GF-D8 (cell line): ENCODE results near the gene ZNF865.

Source experiments
- DNase-seq: peaks from one replicate; lab custom pipeline; 2025; lab: John Stamatoyannopoulos, UW

ZNF865 gene

DNA sequence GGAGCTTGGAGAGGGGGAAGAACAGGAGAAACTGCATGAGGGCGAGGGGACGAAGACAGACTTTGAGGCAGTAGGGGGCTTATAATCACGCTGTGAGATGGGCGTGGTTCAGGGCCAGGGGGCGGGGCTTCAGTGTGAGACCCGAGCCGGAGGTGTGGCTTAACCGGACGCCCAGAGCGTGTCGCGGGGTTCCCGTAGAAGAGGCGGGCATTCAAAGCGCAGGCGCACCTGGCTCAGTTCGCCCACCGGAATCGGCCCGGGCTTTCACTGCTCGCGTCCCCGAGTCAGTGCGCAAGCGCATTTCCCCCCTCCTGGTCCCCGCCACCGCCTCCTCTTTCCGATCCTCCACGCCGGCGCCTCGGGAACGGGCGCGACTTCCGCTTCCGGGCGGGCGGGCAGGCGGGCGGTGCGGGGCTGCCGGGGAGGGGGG is 225 bp upstream of the ZNF865 start:
- peak; percentile 91 for DNase-seq

DNA sequence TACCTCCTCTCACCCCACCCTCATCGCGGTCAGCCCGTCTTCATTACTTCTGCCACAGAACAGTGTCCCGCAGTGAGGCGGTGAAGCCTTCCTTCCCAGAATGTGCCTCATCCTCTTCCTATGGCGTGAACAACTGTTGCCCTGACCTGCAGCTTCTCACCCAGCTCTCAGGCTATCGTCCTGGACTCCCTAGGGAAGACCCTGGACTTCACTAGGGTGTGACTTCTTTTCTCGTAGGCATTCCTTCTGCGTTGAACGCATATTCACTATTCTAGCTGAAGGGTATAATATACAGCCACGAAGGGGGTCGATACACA is 982 bp downstream of the ZNF865 start:
- no peak for DNase-seq

DNA sequence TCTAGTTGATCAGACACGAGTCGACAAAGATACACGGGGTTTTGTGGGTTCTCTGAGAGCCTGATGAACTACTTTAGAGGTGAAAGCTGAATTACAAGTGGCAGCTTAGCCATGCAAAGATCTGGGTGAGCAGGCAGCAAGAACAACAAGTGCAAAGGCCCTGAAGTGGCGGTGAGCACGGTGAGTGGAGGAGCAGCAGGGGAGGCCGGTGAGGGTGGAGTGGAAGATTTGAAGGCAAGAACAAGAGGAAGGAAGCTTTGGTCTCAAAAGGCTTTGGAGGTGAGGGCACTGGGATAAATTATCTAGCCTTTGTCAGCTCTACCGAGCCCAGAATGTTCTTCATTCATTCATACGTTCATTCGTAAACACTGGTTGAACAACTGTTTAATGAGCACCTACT is 1.4 kb downstream of the ZNF865 start:
- DNase-seq: no peak

DNA sequence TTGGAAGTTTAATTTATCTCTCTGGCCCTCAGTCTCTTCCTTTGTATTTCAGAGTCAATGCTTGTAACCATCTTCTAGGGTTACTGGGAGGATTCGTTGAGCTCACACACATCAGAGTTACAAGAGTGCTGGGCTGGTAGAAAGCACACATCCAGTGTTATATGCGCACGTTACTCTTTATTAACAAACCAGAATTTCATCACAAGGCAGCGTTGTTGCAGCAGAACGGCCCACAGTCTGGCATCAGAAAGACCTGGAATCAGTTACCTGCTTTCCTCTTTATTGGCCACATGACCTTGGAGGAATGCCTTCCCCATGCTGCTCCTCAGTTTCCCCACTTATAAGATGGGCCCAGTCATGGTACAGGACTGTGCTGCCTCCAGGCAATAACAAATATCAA is 3.9 kb downstream of the ZNF865 start:
- no peak for DNase-seq

DNA sequence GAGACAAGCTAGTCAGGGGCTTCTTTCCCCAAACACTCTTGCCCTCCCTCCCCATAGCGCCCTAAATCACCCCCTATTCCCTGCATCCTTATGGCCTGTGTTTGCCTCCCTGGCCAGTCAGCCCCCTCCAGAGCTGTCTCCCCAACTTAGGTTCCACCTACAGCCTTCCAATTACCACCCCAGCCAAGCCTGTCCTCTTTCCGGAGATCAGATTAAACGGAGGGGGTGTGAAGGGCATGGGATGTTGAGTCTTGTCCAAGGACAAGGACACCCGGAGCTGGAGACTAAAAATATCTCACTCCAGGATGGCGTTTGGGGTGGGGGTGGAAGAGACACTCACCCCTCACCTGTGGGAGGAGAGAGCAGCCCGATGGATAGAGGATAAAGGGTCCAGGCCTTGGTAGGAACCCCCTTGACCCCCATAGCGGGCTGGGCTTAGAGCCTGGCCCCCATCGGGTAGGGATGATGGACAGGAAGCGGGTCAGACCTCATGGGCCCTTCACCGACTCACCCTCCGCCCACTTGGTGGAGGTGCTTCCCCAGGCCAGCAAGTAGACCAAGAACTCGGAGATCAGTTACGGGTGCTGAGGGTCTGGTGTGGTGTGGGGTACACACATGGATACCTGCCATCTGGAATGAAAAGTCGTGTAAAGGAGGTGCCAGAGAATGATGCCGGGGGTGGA is 6.0 kb downstream of the ZNF865 start:
- DNase-seq: no peak

DNA sequence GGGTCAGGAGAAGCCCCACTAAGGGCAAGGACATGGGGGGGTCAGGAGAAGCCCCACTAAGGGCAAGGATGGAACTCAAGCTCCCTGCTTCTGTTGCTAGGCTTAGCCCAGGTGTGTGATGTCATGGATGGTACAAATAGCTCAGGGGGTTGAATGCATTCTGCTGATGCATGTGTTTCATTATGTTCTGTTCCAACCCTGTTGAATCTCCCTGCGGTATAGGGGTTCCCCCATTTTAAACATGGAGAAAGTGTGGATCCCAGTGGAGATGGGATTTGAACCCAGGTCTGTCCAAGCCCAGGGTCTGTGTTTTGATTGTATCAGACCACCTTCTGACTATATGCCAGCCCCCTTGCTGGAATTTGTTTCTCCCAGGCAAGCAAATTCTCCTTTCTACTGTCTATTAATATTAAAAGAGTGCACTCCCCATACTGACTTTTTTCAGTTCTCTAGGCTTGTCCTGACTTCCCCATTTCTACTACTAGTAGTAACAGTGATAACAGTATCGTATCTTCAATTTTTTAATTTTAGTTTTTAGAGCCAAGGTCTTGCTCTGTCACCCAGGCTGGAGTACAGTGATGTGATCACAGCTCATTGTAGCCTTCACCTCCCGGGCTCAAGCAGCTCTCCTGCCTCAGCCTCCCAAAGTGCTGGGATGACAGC is 6.7 kb downstream of the ZNF865 start:
- no peak for DNase-seq

DNA sequence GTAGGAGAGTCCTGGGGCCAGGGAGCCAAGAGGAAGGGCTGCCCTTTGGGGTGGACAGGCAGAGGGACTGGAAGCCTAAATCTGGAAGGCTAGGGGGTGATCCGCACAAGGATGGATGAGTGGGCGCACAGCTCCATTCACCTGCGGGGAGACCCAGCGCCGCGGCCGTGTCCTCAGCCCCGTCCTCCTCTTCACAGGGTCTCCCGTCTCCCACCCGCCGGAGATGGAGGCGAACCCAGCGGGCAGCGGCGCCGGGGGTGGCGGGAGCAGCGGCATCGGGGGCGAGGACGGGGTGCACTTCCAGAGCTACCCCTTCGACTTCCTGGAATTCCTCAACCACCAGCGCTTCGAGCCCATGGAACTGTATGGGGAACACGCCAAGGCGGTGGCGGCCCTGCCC is 7.9 kb downstream of the ZNF865 start:
- no peak for DNase-seq

DNA sequence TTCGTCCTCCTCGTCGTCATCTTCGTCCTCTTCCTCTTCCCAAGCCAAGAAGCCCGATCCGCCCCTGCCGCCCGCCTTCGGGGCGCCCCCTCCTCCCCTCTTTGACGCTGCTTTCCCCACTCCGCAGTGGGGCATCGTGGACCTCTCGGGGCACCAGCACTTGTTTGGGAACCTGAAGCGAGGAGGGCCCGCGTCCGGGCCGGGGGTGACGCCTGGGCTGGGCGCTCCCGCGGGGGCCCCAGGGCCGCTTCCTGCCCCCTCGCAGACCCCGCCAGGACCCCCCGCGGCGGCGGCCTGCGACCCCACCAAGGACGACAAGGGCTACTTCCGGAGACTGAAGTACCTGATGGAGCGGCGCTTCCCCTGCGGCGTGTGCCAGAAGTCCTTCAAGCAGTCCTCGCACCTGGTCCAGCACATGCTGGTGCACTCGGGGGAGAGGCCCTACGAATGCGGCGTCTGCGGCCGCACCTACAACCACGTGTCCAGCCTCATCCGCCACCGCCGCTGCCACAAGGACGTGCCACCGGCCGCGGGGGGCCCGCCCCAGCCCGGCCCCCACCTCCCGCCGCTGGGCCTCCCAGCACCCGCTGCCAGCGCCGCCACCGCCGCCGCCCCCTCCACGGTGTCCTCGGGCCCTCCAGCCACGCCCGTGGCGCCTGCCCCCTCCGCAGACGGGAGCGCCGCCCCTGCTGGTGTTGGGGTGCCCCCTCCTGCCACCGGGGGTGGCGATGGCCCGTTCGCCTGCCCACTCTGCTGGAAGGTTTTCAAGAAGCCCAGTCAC is 8.7 kb downstream of the ZNF865 start:
- DNase-seq: no peak

DNA sequence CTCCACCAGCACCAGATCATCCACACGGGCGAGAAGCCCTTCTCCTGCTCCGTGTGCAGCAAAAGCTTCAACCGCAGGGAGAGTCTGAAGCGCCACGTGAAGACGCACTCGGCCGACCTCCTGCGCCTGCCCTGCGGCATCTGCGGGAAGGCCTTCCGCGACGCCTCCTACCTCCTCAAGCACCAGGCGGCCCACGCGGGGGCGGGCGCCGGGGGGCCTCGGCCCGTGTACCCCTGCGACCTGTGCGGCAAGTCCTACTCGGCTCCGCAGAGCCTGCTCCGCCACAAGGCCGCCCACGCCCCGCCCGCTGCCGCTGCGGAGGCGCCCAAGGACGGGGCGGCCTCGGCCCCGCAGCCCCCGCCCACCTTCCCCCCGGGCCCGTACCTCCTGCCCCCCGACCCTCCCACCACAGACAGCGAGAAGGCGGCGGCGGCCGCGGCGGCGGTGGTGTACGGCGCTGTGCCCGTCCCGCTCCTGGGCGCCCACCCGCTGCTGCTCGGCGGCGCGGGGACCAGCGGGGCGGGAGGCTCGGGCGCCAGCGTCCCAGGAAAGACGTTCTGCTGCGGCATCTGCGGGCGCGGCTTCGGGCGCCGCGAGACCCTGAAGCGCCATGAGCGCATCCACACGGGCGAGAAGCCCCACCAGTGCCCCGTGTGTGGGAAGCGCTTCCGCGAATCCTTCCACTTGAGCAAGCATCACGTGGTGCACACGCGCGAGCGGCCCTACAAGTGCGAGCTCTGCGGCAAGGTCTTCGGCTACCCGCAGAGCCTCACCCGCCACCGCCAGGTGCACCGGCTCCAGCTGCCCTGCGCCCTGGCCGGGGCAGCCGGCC is 9.5 kb downstream of the ZNF865 start:
- no peak for DNase-seq

DNA sequence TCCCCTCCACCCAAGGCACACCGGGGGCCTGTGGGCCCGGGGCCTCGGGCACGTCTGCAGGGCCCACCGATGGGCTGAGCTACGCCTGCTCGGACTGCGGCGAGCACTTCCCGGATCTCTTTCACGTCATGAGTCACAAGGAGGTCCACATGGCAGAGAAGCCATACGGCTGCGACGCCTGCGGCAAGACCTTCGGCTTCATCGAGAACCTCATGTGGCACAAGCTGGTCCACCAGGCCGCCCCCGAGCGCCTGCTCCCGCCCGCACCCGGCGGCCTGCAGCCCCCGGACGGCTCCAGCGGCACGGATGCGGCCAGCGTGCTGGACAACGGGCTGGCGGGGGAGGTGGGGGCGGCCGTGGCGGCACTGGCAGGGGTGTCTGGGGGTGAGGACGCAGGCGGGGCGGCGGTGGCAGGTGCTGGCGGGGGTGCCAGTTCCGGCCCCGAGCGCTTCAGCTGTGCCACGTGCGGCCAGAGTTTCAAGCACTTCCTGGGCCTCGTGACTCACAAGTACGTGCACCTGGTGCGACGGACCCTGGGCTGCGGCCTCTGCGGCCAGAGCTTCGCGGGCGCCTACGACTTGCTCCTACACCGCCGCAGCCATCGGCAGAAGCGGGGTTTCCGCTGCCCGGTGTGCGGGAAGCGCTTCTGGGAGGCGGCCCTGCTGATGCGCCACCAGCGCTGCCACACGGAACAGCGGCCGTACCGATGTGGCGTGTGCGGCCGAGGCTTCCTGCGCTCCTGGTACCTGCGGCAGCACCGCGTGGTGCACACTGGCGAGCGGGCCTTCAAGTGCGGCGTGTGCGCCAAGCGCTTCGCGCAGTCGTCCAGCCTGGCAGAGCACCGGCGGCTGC is 10.3 kb downstream of the ZNF865 start:
- no peak for DNase-seq

DNA sequence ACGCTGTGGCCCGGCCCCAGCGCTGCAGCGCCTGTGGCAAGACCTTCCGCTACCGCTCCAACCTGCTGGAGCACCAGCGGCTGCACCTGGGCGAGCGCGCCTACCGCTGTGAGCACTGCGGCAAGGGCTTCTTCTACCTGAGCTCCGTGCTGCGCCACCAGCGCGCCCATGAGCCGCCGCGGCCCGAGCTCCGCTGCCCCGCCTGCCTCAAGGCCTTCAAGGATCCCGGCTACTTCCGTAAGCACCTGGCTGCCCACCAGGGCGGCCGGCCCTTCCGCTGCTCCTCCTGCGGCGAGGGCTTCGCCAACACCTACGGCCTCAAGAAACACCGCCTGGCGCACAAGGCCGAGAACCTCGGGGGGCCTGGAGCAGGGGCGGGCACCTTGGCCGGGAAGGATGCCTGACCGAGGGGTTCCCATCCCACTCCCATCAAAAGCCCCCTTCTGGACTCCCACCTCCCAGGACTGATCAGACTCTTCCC is 11.0 kb downstream of the ZNF865 start:
- DNase-seq: no peak

DNA sequence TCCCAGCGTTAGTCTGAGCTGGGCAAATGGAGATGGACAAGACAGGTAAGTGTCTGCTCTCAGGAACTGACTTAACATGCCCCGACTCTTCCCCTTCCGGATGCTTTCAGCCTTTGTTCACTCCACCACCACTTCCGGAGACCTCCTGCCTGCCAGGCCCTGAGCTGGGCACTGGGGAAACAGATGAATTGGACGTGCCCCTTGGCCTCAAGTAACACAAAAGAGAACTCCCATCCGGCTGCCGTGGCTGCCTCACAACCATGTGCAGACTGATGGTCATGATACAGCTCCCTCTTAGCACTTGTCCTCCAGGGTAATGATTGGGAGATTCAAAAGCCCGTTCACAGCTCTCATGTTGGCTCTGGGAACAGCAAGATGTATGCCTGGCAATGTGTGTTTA is 12.0 kb downstream of the ZNF865 start:
- DNase-seq: no peak

DNA sequence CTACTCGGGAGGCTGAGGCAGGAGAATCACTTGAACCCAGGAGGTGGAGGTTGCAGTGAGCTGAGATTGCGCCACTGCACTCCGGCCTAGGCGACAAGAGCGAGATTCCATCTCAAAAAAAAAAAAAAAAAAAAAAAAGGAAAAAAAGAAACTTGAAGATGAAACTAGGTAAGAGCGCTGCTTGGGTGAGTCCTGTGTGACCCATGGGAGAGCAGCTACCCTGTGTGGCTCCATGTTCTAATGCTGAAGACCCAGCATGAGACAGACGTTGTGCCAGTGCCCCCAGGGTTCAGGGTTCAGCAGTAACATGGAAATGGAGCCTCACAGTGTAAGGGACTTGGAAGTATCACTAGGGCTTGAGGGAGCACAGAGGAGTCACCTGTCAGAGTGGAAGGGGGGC is 13.0 kb downstream of the ZNF865 start:
- DNase-seq: no peak

DNA sequence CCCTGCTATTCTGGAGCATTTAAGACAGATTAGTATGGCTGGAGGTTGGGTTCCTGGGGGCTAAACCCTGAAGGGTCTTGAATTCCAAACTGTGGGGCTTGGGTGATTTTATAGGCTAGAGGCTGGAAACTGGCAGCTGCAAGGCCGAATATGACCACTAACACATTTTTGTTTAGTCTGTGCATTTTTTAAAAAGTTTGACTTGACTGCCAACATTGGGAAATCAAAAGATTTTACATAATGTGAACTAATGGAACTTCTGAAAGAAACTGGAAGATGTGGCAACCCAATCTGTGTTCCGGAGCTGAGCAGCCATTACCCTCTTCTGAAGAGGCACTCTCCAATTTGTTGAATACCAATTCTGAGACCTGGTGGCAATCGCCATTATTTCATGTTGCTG is 13.8 kb downstream of the ZNF865 start:
- DNase-seq: no peak

DNA sequence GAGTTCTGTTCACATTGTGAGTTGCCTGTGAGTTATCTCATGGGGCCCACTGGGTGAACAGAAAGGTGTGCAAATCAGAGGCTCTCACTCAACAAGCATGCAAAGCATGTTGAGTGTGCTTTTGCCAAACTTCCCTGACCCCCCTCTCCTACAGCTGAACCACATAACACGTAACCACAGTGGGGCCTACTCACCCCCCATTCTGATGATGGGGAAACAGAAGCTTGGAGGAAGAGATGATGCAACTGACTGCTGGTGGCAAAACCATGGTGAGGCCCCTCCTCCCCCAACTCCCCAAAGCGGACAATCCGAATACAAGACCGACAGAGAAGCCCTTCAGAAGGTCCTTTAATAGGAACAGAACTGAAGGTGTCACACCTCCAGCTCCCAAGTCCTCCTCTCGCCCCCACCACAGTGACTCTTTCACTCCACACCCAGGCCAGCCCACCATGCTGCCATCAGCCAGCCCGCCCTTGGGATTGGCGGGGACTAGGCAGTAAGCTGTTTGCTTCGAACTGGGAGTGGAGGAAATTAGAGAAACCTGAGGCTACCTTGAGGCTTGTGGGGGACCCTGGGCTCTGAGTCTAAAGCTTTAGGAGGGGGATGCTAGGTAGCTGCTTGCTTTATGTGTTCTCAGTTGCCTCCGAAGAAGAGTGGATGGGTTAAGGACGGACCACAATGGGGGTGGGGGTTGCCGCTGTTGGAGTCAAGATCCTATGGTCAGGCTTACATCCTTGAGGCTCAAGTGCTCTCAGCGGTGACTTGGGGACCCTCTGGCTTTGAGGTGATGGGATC is 15.2 kb downstream of the ZNF865 start:
- DNase-seq: peak; percentile 78

DNA sequence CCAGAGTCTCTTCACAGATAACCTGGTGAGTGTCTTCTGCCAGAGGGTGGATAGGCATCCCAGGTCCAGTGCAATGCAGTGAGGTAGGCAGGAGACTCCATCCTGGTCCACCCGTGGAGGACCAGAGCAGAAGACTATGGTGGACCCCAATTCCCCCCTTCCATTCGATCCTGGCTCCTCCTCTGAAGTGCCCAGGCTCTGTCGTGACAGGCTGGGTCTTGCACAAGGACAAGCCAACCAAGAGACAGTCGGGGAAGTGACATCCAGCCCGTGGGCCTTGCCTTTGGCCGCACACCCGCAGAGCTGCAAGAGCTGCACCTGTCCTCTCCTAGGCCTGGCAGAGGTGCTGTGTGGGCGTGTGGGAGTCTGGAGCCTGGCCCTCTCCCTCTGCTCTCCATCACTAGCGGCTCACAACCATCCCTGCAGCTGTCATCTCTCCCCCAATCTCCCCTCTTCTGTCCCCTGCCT is 15.8 kb downstream of the ZNF865 start:
- no peak for DNase-seq

DNA sequence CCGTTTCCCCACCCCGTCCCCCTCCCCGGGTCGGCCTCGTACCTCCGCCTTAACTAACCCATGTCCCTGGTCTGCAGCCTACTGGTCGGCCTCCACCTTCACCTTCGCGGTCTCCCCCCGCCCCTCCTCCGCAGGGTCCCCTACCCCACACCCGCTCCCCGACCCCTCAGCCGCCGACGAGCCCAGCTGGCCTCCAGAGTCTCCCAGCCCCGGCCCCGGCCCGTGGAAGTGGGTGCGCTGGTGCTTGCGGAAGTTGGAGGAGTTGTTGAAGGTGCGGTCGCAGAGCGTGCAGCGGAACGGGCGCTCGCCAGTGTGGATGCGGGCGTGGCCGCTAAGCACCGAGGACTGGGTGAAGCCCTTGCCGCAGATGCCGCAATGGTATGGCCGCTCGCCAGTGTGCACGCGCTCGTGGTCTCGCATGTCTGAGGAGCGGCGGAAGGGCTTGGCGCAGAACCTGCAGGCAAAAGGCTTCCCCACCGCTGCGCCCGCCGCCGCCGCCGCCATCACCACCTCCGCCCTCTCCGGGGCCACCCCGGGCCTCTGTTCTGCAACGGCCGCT is 16.3 kb downstream of the ZNF865 start:
- DNase-seq: no peak

DNA sequence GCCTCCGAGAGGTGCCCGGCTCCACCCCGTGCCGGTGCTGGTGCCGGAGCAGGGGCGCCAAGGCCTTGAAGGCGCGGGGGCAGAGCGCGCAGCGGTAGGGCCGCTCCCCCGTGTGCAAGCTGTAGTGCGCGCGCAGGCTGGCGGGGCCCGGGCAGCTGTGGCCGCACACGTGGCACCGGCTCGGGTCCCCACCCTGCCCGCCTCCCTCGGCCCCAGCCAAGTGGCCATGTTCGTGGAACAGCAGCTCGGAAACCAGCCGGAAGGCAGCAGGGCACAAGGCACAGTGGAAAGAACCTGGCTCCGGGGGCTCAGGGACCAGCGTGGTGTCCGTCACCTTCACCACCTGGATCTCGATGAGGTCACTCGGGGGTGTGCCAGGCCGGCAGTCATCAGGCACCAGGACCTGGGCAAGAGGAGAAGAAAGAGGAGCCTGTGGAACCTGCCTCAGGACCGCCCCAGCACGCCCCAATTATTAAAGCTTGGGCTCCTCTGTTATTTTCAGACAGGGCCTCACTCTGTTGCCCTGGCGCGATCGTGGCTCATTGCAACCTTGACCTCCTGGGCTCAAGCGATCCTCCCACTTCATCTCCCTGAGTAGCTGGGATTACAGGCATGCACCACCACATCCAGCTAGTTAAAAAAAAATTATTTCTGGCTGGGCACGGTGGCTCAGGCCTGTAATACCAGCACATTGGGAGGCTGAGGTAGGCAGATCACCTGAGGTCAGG is 17.0 kb downstream of the ZNF865 start:
- DNase-seq: no peak

DNA sequence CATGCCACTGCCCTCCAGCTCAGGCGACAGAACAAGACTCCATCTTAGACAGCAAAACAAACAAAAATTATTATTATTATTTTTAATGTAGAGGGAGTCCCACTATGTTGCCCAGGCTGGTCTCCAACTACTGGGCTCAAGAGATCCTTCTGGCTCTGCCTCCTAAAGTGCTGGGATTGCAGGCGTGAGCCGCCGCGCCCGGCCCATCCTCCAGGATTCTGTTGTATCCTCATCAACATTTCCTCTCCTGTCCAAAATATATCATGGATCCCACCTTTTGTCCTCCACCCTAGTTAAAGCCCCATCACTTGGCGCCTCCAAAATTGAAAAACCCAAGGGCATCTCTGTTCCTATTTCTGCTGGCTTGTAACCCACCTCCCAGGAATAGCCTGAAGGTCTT is 17.7 kb downstream of the ZNF865 start:
- no peak for DNase-seq
